ENCODE data around the gene SCAI.
"Not testable (repeated sequence)": the region's sequence is repeated elsewhere in the genome, so short reads cannot be mapped to it uniquely, and the experiment has no call there.

- TF ChIP-seq CTCF (IDR thresholded peaks at IDR 0.05; ENCODE audit: insufficient read depth, low read length, poor library complexity, severe bottlenecking); EZH2phosphoT487 (conservative IDR thresholded peaks at IDR 0.05; ENCODE audit: low read length): not testable (repeated sequence)
Observed at GRCh38 chr9:125114503-125114902, 28.8 kb downstream of the SCAI start.

Measured in SU-DHL-6 (cell line).